Stomach (tissue), 4 donors: Measurements from ENCODE around the gene DAZAP2.

ENCODE experiments used
- EP300 ChIP-seq: sonication (generic); formaldehyde crosslinking; IDR thresholded peaks from one replicate; pipeline ENCODE4 v1.6.1; 2017; ENCODE audit warnings: antibody characterized with exemption
- POLR2A ChIP-seq, 4 donors: fragments of 450-650 bp; IDR thresholded peaks; one replicate each; pipeline ENCODE4 v1.6.1; 2016; ENCODE audit warnings: antibody characterized with exemption in 4 of 4, control low read depth in 2 of 4, mild to moderate bottlenecking in 1 of 4, moderate library complexity in 1 of 4

- TF ChIP-seq EP300 (no peak), POLR2A (IDR thresholded peaks at IDR 0.05) (no peak)
Observed at GRCh38 chr12:51192284-51192671, 46.3 kb upstream of the DAZAP2 start.
